Measurements from ENCODE around the gene FAM181B. TPM values are rescaled to one million over a fixed set of nuclear protein-coding genes. Genes with fewer than 3 reads are reported as not detected.

The FAM181B gene
- total RNA-seq, 2 donors from 2014 or later = 1.0 to 5.9 TPM

DNA sequence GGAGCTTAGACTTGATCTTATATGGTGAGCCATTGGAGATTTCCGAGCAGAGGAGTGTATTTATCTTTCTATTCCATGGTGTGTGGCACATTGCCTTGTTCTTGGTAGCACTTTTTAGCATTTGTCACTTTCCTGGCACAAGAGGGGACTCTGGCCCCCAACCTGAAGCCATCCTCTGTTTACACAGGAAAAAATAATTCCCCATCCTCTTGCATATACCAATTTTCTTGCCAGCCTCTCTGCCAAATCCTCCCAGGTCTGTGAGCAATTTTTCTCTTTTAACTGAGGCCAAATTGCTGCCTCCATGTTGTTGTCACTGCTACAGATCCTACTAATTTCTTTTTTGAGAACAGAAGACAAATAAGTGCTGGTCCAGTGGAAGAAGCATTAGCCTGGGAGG is 20.3 kb upstream of the FAM181B start:
- Histone ChIP-seq H3K27me3 (no peaks in the 10 kb centered on the region), H3K9me3 (no peaks in the 10 kb centered on the region), H3K27ac (no peak overlapping the region), H3K4me1 (peaks cover 24% of the 10 kb centered on the region), H3K4me3 (no peak overlapping the region), H3K36me3 (replicated peaks in 1 of 2; ENCODE audit: insufficient read depth in 1 of 2, low read depth in 2 of 2) (no peaks in the 10 kb centered on the region)
- WGBS, 2 donors = 59 to 70% methylated on average over 1 of the region's 1 CpG
- no peak for DNase-seq
- no peak for ATAC-seq
- no peak for TF ChIP-seq POLR2A (IDR thresholded peaks at IDR 0.05)
- TF ChIP-seq, protein P1, sequence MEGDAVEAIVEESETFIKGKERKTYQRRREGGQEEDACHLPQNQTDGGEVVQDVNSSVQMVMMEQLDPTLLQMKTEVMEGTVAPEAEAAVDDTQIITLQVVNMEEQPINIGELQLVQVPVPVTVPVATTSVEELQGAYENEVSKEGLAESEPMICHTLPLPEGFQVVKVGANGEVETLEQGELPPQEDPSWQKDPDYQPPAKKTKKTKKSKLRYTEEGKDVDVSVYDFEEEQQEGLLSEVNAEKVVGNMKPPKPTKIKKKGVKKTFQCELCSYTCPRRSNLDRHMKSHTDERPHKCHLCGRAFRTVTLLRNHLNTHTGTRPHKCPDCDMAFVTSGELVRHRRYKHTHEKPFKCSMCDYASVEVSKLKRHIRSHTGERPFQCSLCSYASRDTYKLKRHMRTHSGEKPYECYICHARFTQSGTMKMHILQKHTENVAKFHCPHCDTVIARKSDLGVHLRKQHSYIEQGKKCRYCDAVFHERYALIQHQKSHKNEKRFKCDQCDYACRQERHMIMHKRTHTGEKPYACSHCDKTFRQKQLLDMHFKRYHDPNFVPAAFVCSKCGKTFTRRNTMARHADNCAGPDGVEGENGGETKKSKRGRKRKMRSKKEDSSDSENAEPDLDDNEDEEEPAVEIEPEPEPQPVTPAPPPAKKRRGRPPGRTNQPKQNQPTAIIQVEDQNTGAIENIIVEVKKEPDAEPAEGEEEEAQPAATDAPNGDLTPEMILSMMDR (IDR thresholded peaks at IDR 0.05) = no peak
- intact Hi-C loops (cut with DNase I) = no loop called here

DNA sequence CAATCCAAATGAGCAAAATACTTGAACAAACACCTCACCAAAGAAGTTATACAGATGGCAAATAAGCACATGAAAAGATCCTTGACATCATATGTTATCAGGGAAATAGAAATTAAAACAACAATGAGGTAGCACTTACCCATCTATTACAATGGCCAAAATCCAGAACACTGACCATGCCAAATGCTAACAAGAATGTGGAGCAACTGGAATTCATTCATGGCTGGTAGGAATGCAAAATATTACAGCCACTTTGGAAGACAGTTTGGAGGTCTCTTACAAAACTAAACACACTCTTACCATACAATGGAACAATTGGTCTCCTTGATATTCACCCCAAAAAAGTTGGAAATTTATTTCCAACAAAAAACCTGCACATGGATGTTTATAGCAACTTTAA is 19.1 kb upstream of the FAM181B start:
- no peak for DNase-seq
- Histone ChIP-seq H3K36me3 (replicated peaks in 1 of 2; ENCODE audit: insufficient read depth in 1 of 2, low read depth in 2 of 2) (no peaks in the 10 kb centered on the region), H3K4me1 (peaks cover 15% of the 10 kb centered on the region), H3K4me3 (no peak overlapping the region), H3K9me3 (no peaks in the 10 kb centered on the region), H3K27me3 (no peaks in the 10 kb centered on the region), H3K27ac (no peak overlapping the region)
- TF ChIP-seq POLR2A (IDR thresholded peaks at IDR 0.05) = no peak
- TF ChIP-seq, protein P1 (IDR thresholded peaks at IDR 0.05) = no peak
- ATAC-seq = no peak
- intact Hi-C loops (cut with DNase I) = no loop called here

DNA sequence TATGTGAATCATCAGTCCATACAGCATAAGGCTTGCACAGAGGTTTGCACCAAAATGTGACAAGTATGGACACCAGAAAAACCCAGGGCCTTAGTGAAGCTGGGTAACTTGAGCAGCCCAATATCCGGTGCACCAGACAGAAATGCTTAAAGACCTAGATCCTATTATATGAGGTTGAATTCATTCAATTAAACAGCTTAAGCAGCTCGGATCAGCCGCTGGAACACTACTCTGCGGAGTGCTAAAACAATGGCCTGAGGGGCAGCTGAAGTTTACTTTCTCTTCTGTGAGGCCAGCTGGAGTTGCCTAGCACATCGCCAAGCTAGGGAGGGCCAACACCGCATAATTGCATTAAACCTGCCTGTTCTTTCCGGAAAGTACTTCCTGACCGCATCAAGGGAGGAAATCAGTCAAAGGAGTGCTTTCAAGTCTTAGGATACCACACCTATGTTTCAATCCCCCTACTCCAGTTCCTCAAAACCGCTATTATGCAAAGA is 17.0 kb upstream of the FAM181B start:
- intact Hi-C loops (cut with DNase I) = no loop called here
- DNase-seq (no peak), ATAC-seq (no peak)
- Histone ChIP-seq H3K9me3 (no peaks in the 10 kb centered on the region), H3K27me3 (no peaks in the 10 kb centered on the region), H3K4me3 (no peak overlapping the region), H3K27ac (no peak overlapping the region), H3K4me1 (no peaks in the 10 kb centered on the region), H3K36me3 (replicated peaks in 1 of 2; ENCODE audit: insufficient read depth in 1 of 2, low read depth in 2 of 2) (no peaks in the 10 kb centered on the region)
- TF ChIP-seq, protein P1 (IDR thresholded peaks at IDR 0.05) = no peak
- TF ChIP-seq POLR2A (IDR thresholded peaks at IDR 0.05) = no peak
- 50 to 69% methylated on average over 9 of the region's 9 CpGs for WGBS, 2 donors

DNA sequence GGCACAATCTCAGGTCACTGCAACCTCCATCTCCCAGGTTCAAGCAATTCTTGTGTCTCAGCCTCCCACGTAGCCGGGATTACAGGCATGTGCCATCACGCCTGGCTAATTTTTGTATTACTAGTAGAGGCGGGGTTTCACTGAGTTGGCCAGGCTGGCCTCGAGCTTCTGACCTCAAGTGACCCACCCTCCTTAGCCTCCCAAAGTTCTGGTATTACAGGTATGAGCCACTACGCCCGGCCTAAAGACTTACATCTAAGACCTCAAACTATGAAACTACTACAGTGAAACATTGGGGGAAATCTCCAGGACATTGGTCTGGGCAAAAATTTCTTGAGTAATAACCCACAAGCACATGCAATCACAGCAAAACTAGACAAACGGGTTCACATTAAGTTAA is 13.8 kb upstream of the FAM181B start:
- Histone ChIP-seq H3K36me3 (replicated peaks in 1 of 2; ENCODE audit: insufficient read depth in 1 of 2, low read depth in 2 of 2) (no peaks in the 10 kb centered on the region), H3K4me3 (no peak overlapping the region), H3K27ac (no peak overlapping the region), H3K27me3 (no peaks in the 10 kb centered on the region), H3K4me1 (no peaks in the 10 kb centered on the region), H3K9me3 (no peaks in the 10 kb centered on the region)
- TF ChIP-seq, protein P1 (IDR thresholded peaks at IDR 0.05) = no peak
- no peak for TF ChIP-seq POLR2A (IDR thresholded peaks at IDR 0.05)
- no peak for DNase-seq
- ATAC-seq = no peak
- WGBS, 2 donors = 76 to 77% methylated on average over 8 of the region's 8 CpGs
- intact Hi-C loops (cut with DNase I) = no loop called here

DNA sequence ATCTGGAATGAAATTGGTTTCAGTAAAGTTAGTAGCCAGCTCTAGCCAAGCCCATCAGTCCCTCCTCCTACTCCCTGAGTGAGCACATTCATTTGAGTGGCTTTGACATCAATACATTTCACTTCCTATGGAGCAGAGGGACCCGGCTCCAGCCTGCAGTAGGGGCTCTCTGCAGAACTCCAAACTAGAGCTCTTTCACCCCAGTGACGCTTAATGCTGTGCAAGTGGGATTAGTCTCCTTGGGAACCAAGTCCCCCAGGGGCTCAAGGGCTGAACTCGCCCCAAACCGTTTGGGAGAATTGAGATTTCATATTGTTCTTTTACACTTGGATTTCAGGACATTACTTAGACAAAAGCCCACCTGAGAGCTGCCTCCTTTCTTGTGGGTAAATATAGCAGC is 4.4 kb upstream of the FAM181B start:
- intact Hi-C loops (cut with DNase I) = no loop called here
- WGBS, 2 donors = 62 to 73% methylated on average over 3 to 4 of the region's 4 CpGs
- DNase-seq (no peak), ATAC-seq (no peak)
- Histone ChIP-seq H3K9me3 (no peaks in the 10 kb centered on the region), H3K4me3 (no peak overlapping the region), H3K4me1 (no peaks in the 10 kb centered on the region), H3K27me3 (peaks cover 0 to 3% of the 10 kb centered on the region in 2 donors), H3K36me3 (replicated peaks in 1 of 2; ENCODE audit: insufficient read depth in 1 of 2, low read depth in 2 of 2) (no peaks in the 10 kb centered on the region), H3K27ac (no peak overlapping the region)
- no peak for TF ChIP-seq POLR2A (IDR thresholded peaks at IDR 0.05)
